ENCODE results near the gene LIPC.

LIPC gene

DNA sequence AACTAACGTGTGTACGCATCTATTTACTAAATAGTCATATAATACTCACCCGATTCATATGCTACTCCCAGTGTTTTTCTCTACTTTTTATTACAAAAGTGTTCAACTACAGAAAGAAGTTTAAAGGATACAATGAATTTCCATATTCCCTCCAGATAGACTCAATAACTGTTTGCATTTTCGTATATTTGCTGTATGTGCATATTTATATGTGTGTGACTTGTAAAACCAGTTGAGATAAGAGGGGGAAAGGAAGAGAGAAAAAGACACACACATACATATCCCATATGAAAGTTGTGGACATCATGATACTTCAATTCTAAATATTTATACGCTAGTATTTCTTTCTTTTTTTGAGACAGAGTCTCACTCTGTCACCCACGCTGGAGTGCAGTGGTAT is 14.1 kb downstream of the LIPC start:
- no peak for DNase-seq (ENCODE audit: low read depth)
- no peak overlapping the region for H3K4me3 ChIP-seq (ENCODE audit: low read depth, low read length)
- TF ChIP-seq MAX (IDR thresholded peaks at IDR 0.05; ENCODE audit: low read depth, low read length): no peak
- no peak for TF ChIP-seq CTCF (IDR thresholded peaks at IDR 0.05; ENCODE audit: low read depth, low read length)
- no peak for TF ChIP-seq POLR2A (IDR thresholded peaks at IDR 0.05; ENCODE audit: extremely low read depth, insufficient read length)
- TF ChIP-seq MYC (IDR thresholded peaks at IDR 0.05; ENCODE audit: low read depth, low read length): no peak

DNA sequence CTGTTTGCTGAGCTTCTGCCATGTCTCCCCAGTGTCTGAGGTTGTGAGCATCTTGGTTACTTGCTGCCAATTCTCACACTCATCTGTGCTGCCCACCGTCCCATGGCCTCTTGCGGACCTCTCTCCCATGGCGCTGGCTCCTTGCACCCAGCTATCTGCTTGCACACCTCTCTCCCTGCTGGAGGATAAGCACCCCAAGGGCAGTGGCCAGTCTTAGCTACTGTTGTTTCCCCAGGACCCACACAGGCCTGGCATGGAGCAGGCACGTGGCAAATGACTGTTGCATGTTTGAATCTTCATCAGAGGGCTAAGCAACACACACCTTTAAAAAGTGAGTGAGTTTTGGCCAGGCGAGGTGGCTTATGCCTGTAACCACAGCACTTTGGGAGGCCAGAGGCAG is 14.7 kb downstream of the LIPC start:
- no peak for DNase-seq (ENCODE audit: low read depth)
- TF ChIP-seq POLR2A (IDR thresholded peaks at IDR 0.05; ENCODE audit: extremely low read depth, insufficient read length) (no peak), MAX (IDR thresholded peaks at IDR 0.05; ENCODE audit: low read depth, low read length) (no peak), CTCF (IDR thresholded peaks at IDR 0.05; ENCODE audit: low read depth, low read length) (no peak), MYC (IDR thresholded peaks at IDR 0.05; ENCODE audit: low read depth, low read length) (no peak)
- no peak overlapping the region for H3K4me3 ChIP-seq (ENCODE audit: low read depth, low read length)

GRCh38 chr15:58447271-58448010 is 15.7 kb downstream of the LIPC start:
- peak; percentile 24 for DNase-seq (ENCODE audit: low read depth)
- H3K4me3 ChIP-seq (ENCODE audit: low read depth, low read length): no peak overlapping the region
- TF ChIP-seq POLR2A (IDR thresholded peaks at IDR 0.05; ENCODE audit: extremely low read depth, insufficient read length) (no peak), CTCF (IDR thresholded peaks at IDR 0.05; ENCODE audit: low read depth, low read length) (no peak), MYC (IDR thresholded peaks at IDR 0.05; ENCODE audit: low read depth, low read length) (no peak), MAX (IDR thresholded peaks at IDR 0.05; ENCODE audit: low read depth, low read length) (no peak)

DNA sequence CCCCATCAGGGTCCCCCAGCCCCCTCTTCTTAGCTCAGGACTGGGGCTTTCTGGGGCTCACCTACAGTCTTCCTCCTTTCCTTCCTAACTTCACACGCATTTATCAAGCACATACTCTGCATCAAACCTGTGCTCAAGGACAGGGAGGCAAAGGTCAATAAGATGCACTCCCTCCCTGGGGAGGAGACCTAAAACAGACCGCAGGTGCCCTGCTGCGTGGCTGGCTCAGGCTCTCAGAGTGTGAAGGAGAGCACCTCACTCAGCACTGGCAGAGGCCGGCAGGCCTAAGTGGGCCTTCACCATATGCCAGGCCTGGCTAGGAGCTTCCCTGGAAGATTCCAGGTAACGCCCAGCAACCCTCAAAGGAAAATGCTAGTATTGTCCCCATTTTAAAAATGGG is 16.5 kb downstream of the LIPC start:
- TF ChIP-seq MAX (IDR thresholded peaks at IDR 0.05; ENCODE audit: low read depth, low read length): no peak
- TF ChIP-seq CTCF (IDR thresholded peaks at IDR 0.05; ENCODE audit: low read depth, low read length): no peak
- TF ChIP-seq MYC (IDR thresholded peaks at IDR 0.05; ENCODE audit: low read depth, low read length): no peak
- no peak for TF ChIP-seq POLR2A (IDR thresholded peaks at IDR 0.05; ENCODE audit: extremely low read depth, insufficient read length)
- H3K4me3 ChIP-seq (ENCODE audit: low read depth, low read length): no peak overlapping the region
- no peak for DNase-seq (ENCODE audit: low read depth)

DNA sequence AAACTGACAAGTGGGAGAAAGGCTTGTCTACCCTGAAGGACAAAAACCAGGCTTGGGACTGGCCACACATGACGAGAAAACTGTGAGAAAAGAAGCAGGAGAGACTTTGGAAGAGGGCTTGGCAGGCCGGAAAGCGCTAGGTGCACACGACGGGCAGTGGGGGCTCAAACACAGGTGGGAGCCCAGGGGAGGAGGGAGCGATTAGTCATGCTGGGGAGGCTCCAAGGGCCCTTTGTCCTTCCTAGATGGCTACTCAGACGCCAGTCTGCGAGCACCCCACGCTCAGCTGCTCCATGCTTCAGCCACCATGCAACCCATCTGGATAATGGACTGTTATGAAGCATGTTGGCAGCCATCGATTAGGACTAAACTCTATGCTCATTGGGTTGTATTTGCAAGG is 17.1 kb downstream of the LIPC start:
- H3K4me3 ChIP-seq (ENCODE audit: low read depth, low read length): no peak overlapping the region
- TF ChIP-seq CTCF (IDR thresholded peaks at IDR 0.05; ENCODE audit: low read depth, low read length) (no peak), MYC (IDR thresholded peaks at IDR 0.05; ENCODE audit: low read depth, low read length) (no peak), MAX (IDR thresholded peaks at IDR 0.05; ENCODE audit: low read depth, low read length) (no peak), POLR2A (IDR thresholded peaks at IDR 0.05; ENCODE audit: extremely low read depth, insufficient read length) (no peak)
- DNase-seq (ENCODE audit: low read depth): no peak
